Astrocyte (in vitro differentiated cells and primary cell): Measurements from ENCODE around the gene C14orf119.

Experiments used
- CTCF ChIP-seq: IDR thresholded peaks from 2 replicates; pipeline ENCODE4 v1.5.1; 2011; ENCODE audit warnings: low read depth, mild to moderate bottlenecking, inconsistent platforms, low read length, moderate library complexity; ENCODE audit not compliant: insufficient read depth
- EZH2 ChIP-seq: IDR thresholded peaks from 2 replicates; pipeline ENCODE4 v1.6.1; 2012; ENCODE audit warnings: mild to moderate bottlenecking, low read length, inconsistent platforms; ENCODE audit not compliant: insufficient read depth

- TF ChIP-seq CTCF (no peak), EZH2 (no peak)
Observed at GRCh38 chr14:23123419-23123818, 28.1 kb downstream of the C14orf119 start.
